Natural killer cell (primary cell): ENCODE measurements around the gene RIOK1. TPM values are rescaled to one million over a fixed set of nuclear protein-coding genes. Genes with fewer than 3 reads are reported as not detected.

Experiments
- ATAC-seq, 3 donors: fragments of 150-1000 bp in 2 of 3; fragments of 200-7000 bp in 1 of 3; cut with Tn5 transposase; 1 replicate in 1 of 3; 2 replicates in 2 of 3; pipeline ENCODE4 v1.10.0; 2021; ENCODE audit warnings: mild to moderate bottlenecking in 2 of 3, moderate library complexity in 2 of 3
- DNase-seq, 2 donors: peaks; one replicate each; pipeline versions ENCODE4 v3.0.0 to v3.0.0-alpha.2; 2013 to 2021; ENCODE audit warnings: mixed read lengths in 1 of 2
- H3K27ac ChIP-seq: one replicate; pipeline ENCODE4 v1.5.1; 2013; ENCODE audit warnings: mild to moderate bottlenecking, low read length
- H3K27me3 ChIP-seq: one replicate; pipeline ENCODE4 v1.6.1; 2013; ENCODE audit warnings: low read length; ENCODE audit not compliant: control insufficient read depth, insufficient read depth
- H3K36me3 ChIP-seq: one replicate; pipeline ENCODE4 v1.6.1; 2013; ENCODE audit warnings: low read length; ENCODE audit not compliant: control insufficient read depth, insufficient read depth
- H3K4me1 ChIP-seq: one replicate; pipeline ENCODE4 v1.6.1; 2013; ENCODE audit warnings: low read length; ENCODE audit not compliant: control insufficient read depth, insufficient read depth
- H3K4me3 ChIP-seq: one replicate; pipeline ENCODE4 v1.5.1; 2013; ENCODE audit warnings: low read length
- H3K9me3 ChIP-seq: one replicate; pipeline ENCODE4 v1.6.1; 2013; ENCODE audit warnings: low read length; ENCODE audit not compliant: control insufficient read depth, insufficient read depth
- H3K27ac Mint-ChIP-seq, 2 donors: one replicate each; pipeline ENCODE4 v1.8.0; 2022; ENCODE audit warnings: mild to moderate bottlenecking in 2 of 2, mixed read lengths in 2 of 2, moderate library complexity in 1 of 2
- H3K27me3 Mint-ChIP-seq, 2 donors: one replicate each; pipeline ENCODE4 v1.8.0; 2022; ENCODE audit warnings: low read depth in 2 of 2, mixed read lengths in 2 of 2
- H3K36me3 Mint-ChIP-seq: one replicate; pipeline ENCODE4 v1.8.0; 2022; ENCODE audit warnings: mixed read lengths
- H3K4me1 Mint-ChIP-seq, 2 donors: one replicate each; pipeline ENCODE4 v1.8.0; 2022; ENCODE audit warnings: mixed read lengths in 2 of 2
- H3K4me3 Mint-ChIP-seq: one replicate; pipeline ENCODE4 v1.8.0; 2022; ENCODE audit warnings: mild to moderate bottlenecking, moderate library complexity, mixed read lengths
- H3K9me3 Mint-ChIP-seq, 2 donors: one replicate each; pipeline ENCODE4 v1.8.0; 2022; ENCODE audit warnings: mixed read lengths in 2 of 2
- CTCF ChIP-seq: fragments of 200-600 bp; IDR thresholded peaks from one replicate; pipeline ENCODE4 v1.8.0; 2022; ENCODE audit warnings: antibody characterized with exemption
- WGBS: methylation state at CpG from one replicate; pipeline ENCODE4 v1.1.7; 2013; ENCODE audit warnings: missing lambda C conversion rate; ENCODE audit not compliant: insufficient coverage; 5-methylcytosine and 5-hydroxymethylcytosine counted together
- intact Hi-C: fragments of 100-400 bp; cut with micrococcal nuclease; formaldehyde crosslinking; loops from one replicate; pipeline ENCODE4 v1.14.2; 2022
- total RNA-seq, 4 donors: library from RNA; stranded (reverse); fragments of 120-200 nt in 1 of 4; gene quantifications; one replicate each; pipeline versions ENCODE4 v1.2.3 to v1.2.4, GENCODE V29; 2013 to 2022

Gene RIOK1
- total RNA-seq, 3 donors from 2014 or later (not counting 1 experiment from before 2014, with no cell fraction given), result 36.8 to 48.4 (median 38.2) TPM

GRCh38 chr6:7404546-7404945 is 14.9 kb downstream of the RIOK1 start:
- Histone ChIP-seq H3K4me1 (no peaks in the 10 kb centered on the region), H3K36me3 (peaks cover 80% of the 10 kb centered on the region), H3K4me3 (no peak overlapping the region), H3K9me3 (no peaks in the 10 kb centered on the region), H3K27me3 (no peaks in the 10 kb centered on the region), H3K27ac (no peak overlapping the region)
- 91% methylated on average over 3 of the region's 5 CpGs for WGBS
- intact Hi-C loops, result no loop called here
- Mint-ChIP-seq H3K4me3 (no peak overlapping the region), H3K9me3 (no peaks in the 10 kb centered on the region), H3K27ac (no peak overlapping the region), H3K36me3 (peaks cover 42% of the 10 kb centered on the region), H3K27me3 (no peaks in the 10 kb centered on the region), H3K4me1 (no peaks in the 10 kb centered on the region)
- ATAC-seq (no peak), DNase-seq (no peak)
- TF ChIP-seq CTCF, result no peak

GRCh38 chr6:7406743-7407142 is 17.1 kb downstream of the RIOK1 start:
- no peaks in the 10 kb centered on the region for H3K9me3 ChIP-seq
- no peaks in the 10 kb centered on the region for H3K4me1 ChIP-seq
- Mint-ChIP-seq H3K36me3 (peaks cover 51% of the 10 kb centered on the region), H3K4me1 (no peaks in the 10 kb centered on the region), H3K4me3 (no peak overlapping the region), H3K27ac (no peak overlapping the region), H3K27me3 (no peaks in the 10 kb centered on the region), H3K9me3 (no peaks in the 10 kb centered on the region)
- no peaks in the 10 kb centered on the region for H3K27me3 ChIP-seq
- no peak for TF ChIP-seq CTCF
- peaks cover 85% of the 10 kb centered on the region for H3K36me3 ChIP-seq
- intact Hi-C loops, result no loop called here
- no peak for ATAC-seq
- no peak for DNase-seq
- WGBS, result 98% methylated on average over 8 of the region's 9 CpGs
- H3K27ac ChIP-seq, result no peak overlapping the region
- H3K4me3 ChIP-seq, result no peak overlapping the region

- H3K27ac ChIP-seq, result no peak overlapping the region
- no peak overlapping the region for H3K4me3 ChIP-seq
- H3K9me3 Mint-ChIP-seq, result no peaks in the 10 kb centered on the region
- no peaks in the 10 kb centered on the region for H3K27me3 ChIP-seq
- no peak for TF ChIP-seq CTCF
- H3K9me3 ChIP-seq, result no peaks in the 10 kb centered on the region
- DNase-seq (no peak), ATAC-seq (no peak)
- no peaks in the 10 kb centered on the region for H3K4me1 ChIP-seq
- H3K4me3 Mint-ChIP-seq, result no peak overlapping the region
- no peaks in the 10 kb centered on the region for H3K27me3 Mint-ChIP-seq
- no peak overlapping the region for H3K27ac Mint-ChIP-seq
- peaks cover 54% of the 10 kb centered on the region for H3K36me3 Mint-ChIP-seq
- WGBS, result 95% methylated on average over 5 of the region's 6 CpGs
- intact Hi-C loops, result no loop called here
- peaks cover 78% of the 10 kb centered on the region for H3K36me3 ChIP-seq
- H3K4me1 Mint-ChIP-seq, result no peaks in the 10 kb centered on the region
Measured at GRCh38 chr6:7409740-7410139, 20.1 kb downstream of the RIOK1 start.

GRCh38 chr6:7410851-7411250 is 21.2 kb downstream of the RIOK1 start:
- Histone ChIP-seq H3K27ac (no peak overlapping the region), H3K4me3 (no peak overlapping the region), H3K27me3 (no peaks in the 10 kb centered on the region), H3K4me1 (no peaks in the 10 kb centered on the region), H3K9me3 (no peaks in the 10 kb centered on the region), H3K36me3 (peaks cover 77% of the 10 kb centered on the region)
- no peak for TF ChIP-seq CTCF
- DNase-seq (no peak), ATAC-seq (no peak)
- H3K36me3 Mint-ChIP-seq, result peaks cover 54% of the 10 kb centered on the region
- intact Hi-C loops, result no loop called here
- H3K27ac Mint-ChIP-seq, result no peak overlapping the region
- H3K9me3 Mint-ChIP-seq, result no peaks in the 10 kb centered on the region
- H3K4me1 Mint-ChIP-seq, result no peaks in the 10 kb centered on the region
- WGBS, result 100% methylated on average over 4 of the region's 4 CpGs
- no peaks in the 10 kb centered on the region for H3K27me3 Mint-ChIP-seq
- no peak overlapping the region for H3K4me3 Mint-ChIP-seq
